Measurements from ENCODE around the gene DHX34.
"Not testable (repeated sequence)": the region's sequence is repeated elsewhere in the genome, so short reads cannot be mapped to it uniquely, and the experiment has no call there.

DHX34 gene

GRCh38 chr19:47348819-47349795 is at the start of gene DHX34:
Gene DHX34 (plus strand): TSS chr19:47349315. CDS start chr19:47353031, 3,716 bp downstream.
- peak; percentile 100 for DNase-seq (ENCODE audit: low read depth)

GRCh38 chr19:47300867-47301266 is 48.2 kb upstream of the DHX34 start:
- DNase-seq (ENCODE audit: low read depth): not testable (repeated sequence)

GRCh38 chr19:47302249-47302648 is 46.9 kb upstream of the DHX34 start:
- no peak for DNase-seq (ENCODE audit: low read depth)

- no peak for DNase-seq (ENCODE audit: low read depth)
Observed at GRCh38 chr19:47303966-47304365, 45.1 kb upstream of the DHX34 start.

- DNase-seq (ENCODE audit: low read depth): peak; percentile 96
Observed at GRCh38 chr19:47305309-47305751, 43.8 kb upstream of the DHX34 start.

GRCh38 chr19:47306303-47306702 is 42.8 kb upstream of the DHX34 start:
- DNase-seq (ENCODE audit: low read depth): no peak

- DNase-seq (ENCODE audit: low read depth): peak; percentile 60
Observed at GRCh38 chr19:47309038-47309437, 40.1 kb upstream of the DHX34 start.

GRCh38 chr19:47309608-47310007 is 39.5 kb upstream of the DHX34 start, which contains the start of gene C5AR1:
Gene C5AR1 (plus strand): TSS chr19:47309861. CDS start chr19:47309896, 35 bp downstream.
- no peak for DNase-seq (ENCODE audit: low read depth)

- no peak for DNase-seq (ENCODE audit: low read depth)
Observed at GRCh38 chr19:47310323-47310722, 38.8 kb upstream of the DHX34 start.

GRCh38 chr19:47310819-47311218 is 38.3 kb upstream of the DHX34 start:
- no peak for DNase-seq (ENCODE audit: low read depth)

- DNase-seq (ENCODE audit: low read depth): no peak
Observed at GRCh38 chr19:47312366-47313006, 36.6 kb upstream of the DHX34 start.

- DNase-seq (ENCODE audit: low read depth): no peak
Observed at GRCh38 chr19:47313754-47314295, 35.3 kb upstream of the DHX34 start.

- DNase-seq (ENCODE audit: low read depth): peak; percentile 95
Observed at GRCh38 chr19:47315125-47315821, 33.8 kb upstream of the DHX34 start.

GRCh38 chr19:47316513-47316912 is 32.6 kb upstream of the DHX34 start:
- DNase-seq (ENCODE audit: low read depth): no peak

- DNase-seq (ENCODE audit: low read depth): no peak
Observed at GRCh38 chr19:47319923-47320871, 28.9 kb upstream of the DHX34 start.

- DNase-seq (ENCODE audit: low read depth): no peak
Observed at GRCh38 chr19:47321630-47322029, 27.5 kb upstream of the DHX34 start.

GRCh38 chr19:47322058-47322457 is 27.1 kb upstream of the DHX34 start:
- DNase-seq (ENCODE audit: low read depth): no peak

- no peak for DNase-seq (ENCODE audit: low read depth)
Observed at GRCh38 chr19:47323409-47323808, 25.7 kb upstream of the DHX34 start.

- no peak for DNase-seq (ENCODE audit: low read depth)
Observed at GRCh38 chr19:47323872-47324271, 25.2 kb upstream of the DHX34 start.

GRCh38 chr19:47324502-47324901 is 24.6 kb upstream of the DHX34 start:
- no peak for DNase-seq (ENCODE audit: low read depth)

- DNase-seq (ENCODE audit: low read depth): no peak
Observed at GRCh38 chr19:47330466-47330869, 18.6 kb upstream of the DHX34 start.
